Mesothelial cell of epicardium (in vitro differentiated cells): ENCODE results near the gene KCNT1. TPM values are rescaled to one million over a fixed set of nuclear protein-coding genes. Genes with fewer than 3 reads are reported as not detected.

ENCODE experiments used
- DNase-seq, 2 experiments: peaks; one replicate each; pipeline ENCODE4 v3.0.0; 2021; ENCODE audit warnings: low spot score in 2 of 2; ENCODE audit not compliant: unreplicated experiment in 2 of 2
- H3K27ac Mint-ChIP-seq: 2 replicates; pipeline ENCODE4 v1.8.0; 2021; ENCODE audit warnings: mixed read lengths
- H3K27me3 Mint-ChIP-seq: 2 replicates; pipeline ENCODE4 v1.8.0; 2021; ENCODE audit warnings: low read depth, mixed read lengths
- H3K36me3 Mint-ChIP-seq: 2 replicates; pipeline ENCODE4 v1.8.0; 2021; ENCODE audit warnings: mixed read lengths
- H3K4me1 Mint-ChIP-seq: 2 replicates; pipeline ENCODE4 v1.8.0; 2021; ENCODE audit warnings: mixed read lengths
- H3K4me3 Mint-ChIP-seq: 2 replicates; pipeline ENCODE4 v1.8.0; 2021; ENCODE audit warnings: mild to moderate bottlenecking, moderate library complexity, mixed read lengths
- H3K9me3 Mint-ChIP-seq: 2 replicates; pipeline ENCODE4 v1.8.0; 2021; ENCODE audit warnings: mixed read lengths
- total RNA-seq: library from RNA; stranded (reverse); gene quantifications from 3 replicates; pipeline ENCODE4 v1.2.1, GENCODE V29; 2021
- TF ChIP-seq, protein P1 (sequence below): fragments of 200-600 bp; sonication (generic); IDR thresholded peaks from one replicate; pipeline ENCODE4 v1.5.0; 2021; ENCODE audit warnings: antibody characterized with exemption; ENCODE audit not compliant: unreplicated experiment

KCNT1 gene
- total RNA-seq, 1 donor from 2014 or later, result not detected

DNA sequence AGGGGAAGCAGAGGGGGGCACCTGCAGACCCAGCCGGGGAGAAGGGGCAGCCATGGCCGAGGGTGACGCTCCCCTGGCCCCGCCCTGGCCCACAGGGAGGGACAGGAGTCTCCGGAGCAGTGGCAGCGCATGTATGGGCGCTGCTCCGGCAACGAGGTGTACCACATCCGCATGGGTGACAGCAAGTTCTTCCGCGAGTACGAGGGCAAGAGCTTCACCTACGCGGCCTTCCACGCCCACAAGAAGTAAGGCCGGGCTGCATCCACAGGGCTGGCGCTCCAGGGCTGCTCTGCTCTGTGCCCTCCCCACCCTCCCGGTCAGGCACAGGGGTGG lies 68.2 kb downstream of the KCNT1 start:
- Mint-ChIP-seq H3K27me3 (no peaks in the 10 kb centered on the region), H3K27ac (no peak overlapping the region), H3K4me1 (no peaks in the 10 kb centered on the region), H3K9me3 (no peaks in the 10 kb centered on the region), H3K4me3 (no peak overlapping the region), H3K36me3 (no peaks in the 10 kb centered on the region)
- DNase-seq, result no peak
- TF ChIP-seq, protein P1, sequence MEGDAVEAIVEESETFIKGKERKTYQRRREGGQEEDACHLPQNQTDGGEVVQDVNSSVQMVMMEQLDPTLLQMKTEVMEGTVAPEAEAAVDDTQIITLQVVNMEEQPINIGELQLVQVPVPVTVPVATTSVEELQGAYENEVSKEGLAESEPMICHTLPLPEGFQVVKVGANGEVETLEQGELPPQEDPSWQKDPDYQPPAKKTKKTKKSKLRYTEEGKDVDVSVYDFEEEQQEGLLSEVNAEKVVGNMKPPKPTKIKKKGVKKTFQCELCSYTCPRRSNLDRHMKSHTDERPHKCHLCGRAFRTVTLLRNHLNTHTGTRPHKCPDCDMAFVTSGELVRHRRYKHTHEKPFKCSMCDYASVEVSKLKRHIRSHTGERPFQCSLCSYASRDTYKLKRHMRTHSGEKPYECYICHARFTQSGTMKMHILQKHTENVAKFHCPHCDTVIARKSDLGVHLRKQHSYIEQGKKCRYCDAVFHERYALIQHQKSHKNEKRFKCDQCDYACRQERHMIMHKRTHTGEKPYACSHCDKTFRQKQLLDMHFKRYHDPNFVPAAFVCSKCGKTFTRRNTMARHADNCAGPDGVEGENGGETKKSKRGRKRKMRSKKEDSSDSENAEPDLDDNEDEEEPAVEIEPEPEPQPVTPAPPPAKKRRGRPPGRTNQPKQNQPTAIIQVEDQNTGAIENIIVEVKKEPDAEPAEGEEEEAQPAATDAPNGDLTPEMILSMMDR, result no peak

DNA sequence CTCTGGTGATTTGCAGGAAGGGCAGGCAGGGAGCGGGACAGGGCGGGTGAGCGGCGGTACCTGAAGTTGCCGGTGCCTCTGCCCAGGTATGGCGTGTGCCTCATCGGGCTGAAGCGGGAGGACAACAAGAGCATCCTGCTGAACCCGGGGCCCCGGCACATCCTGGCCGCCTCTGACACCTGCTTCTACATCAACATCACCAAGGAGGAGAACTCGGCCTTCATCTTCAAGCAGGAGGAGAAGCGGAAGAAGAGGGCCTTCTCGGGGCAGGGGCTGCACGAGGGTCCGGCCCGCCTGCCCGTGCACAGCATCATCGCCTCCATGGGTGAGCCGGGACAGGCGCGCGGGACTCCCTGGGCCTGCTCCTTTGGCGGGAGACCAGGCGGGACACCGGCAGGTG lies 68.8 kb downstream of the KCNT1 start:
- no peaks in the 10 kb centered on the region for H3K4me1 Mint-ChIP-seq
- no peak overlapping the region for H3K4me3 Mint-ChIP-seq
- H3K36me3 Mint-ChIP-seq, result no peaks in the 10 kb centered on the region
- TF ChIP-seq, protein P1, result no peak
- no peaks in the 10 kb centered on the region for H3K9me3 Mint-ChIP-seq
- no peaks in the 10 kb centered on the region for H3K27me3 Mint-ChIP-seq
- H3K27ac Mint-ChIP-seq, result no peak overlapping the region
- DNase-seq, result no peak

DNA sequence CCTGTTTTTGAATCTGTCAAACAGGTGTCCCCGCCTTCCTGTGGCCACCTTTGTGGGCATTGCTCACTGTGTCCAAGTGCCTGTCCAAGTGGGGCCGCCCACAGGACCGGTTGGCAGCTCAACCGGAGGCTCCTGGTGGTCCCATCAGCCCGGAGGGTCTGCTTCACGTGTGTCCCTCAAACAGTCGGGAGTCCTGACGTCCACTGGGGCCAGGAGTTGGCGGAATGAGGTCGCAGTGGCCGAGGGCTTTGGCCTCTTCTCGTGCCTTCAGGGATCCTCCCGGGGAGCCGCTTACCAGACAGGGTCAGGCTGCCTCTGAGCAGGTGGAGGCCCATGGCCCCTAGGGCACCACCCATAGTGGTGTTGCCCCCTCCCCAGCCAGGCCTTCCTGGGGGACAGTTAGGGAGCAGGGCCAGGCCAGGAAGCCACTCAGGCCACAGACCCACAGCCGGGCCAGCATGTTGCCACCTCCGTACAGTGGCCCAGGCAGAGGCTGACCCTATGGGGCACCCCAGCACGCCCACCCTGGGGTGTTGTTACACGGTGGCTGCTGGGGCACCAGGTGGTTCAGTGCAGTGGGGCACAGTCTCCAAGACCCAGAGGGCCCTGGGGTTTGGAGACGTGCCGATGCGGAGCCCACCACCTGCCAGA lies 69.5 kb downstream of the KCNT1 start:
- DNase-seq, result no peak
- Mint-ChIP-seq H3K4me1 (no peaks in the 10 kb centered on the region), H3K36me3 (no peaks in the 10 kb centered on the region), H3K9me3 (no peaks in the 10 kb centered on the region), H3K27me3 (no peaks in the 10 kb centered on the region), H3K4me3 (no peak overlapping the region), H3K27ac (no peak overlapping the region)
- TF ChIP-seq, protein P1, result no peak

DNA sequence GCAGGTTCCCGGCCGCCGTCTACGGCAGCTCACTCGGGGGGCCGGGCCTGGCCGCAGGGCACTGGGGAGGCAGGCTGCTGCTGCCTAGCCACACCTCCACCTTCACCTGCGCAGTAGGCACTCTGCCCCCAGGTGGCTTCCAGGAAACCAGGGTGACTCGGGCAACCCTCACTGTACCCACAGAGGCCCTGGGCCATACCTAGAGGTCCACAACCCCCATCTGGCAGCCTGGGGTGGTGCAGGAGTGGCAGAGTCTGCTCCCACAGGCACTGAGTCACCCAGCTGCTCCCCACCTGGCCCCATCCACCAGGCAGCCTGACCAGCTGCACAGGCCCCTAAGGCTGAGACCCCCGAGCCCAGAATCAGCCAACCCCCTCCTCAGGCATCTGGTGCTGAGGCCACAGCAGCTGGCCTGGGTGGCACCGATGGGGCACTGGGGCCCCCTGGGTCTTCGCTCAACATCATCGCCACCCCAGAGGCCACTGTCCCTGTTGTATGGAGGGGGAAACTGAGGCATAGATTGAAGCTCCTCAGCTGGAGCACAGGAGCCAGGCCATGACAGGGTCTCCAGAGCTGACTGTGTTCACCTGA lies 70.2 kb downstream of the KCNT1 start:
- H3K4me1 Mint-ChIP-seq, result no peaks in the 10 kb centered on the region
- H3K36me3 Mint-ChIP-seq, result no peaks in the 10 kb centered on the region
- H3K27me3 Mint-ChIP-seq, result no peaks in the 10 kb centered on the region
- H3K9me3 Mint-ChIP-seq, result no peaks in the 10 kb centered on the region
- no peak for DNase-seq
- TF ChIP-seq, protein P1, result no peak
- no peak overlapping the region for H3K27ac Mint-ChIP-seq
- no peak overlapping the region for H3K4me3 Mint-ChIP-seq

DNA sequence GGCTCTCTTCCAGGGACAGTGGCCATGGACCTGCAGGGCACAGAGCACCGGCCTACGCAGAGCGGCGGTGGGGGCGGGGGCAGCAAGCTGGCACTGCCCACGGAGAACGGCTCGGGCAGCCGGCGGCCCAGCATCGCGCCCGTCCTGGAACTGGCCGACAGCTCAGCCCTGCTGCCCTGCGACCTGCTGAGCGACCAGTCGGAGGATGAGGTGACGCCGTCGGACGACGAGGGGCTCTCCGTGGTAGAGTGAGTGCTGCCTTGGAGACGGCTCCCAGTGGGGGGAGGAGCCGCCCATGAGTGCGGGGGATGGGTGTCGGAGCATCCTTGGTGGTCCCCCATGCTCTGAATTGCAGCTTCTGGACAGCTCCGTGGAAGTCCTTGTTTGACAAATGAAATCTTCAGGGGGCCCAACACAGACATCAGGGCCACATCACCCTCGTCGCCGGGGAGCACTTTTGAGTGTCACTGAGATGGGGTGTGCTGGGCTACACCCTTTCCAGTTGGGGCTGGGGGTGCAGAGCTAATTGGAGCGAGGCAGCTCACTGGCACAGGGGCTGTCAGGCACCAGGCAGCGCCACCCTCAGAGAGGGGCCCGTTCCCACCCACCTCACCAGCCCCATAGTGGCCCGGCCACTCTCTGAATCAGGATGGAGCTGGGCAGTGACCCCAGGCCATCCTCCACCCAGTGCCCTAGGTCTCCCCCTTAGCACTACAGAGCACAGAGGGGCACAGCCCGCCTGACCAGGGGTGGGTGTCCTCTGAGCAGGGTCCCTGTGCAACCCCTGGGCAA lies 70.9 kb downstream of the KCNT1 start:
- TF ChIP-seq, protein P1, result no peak
- no peak overlapping the region for H3K27ac Mint-ChIP-seq
- H3K27me3 Mint-ChIP-seq, result no peaks in the 10 kb centered on the region
- H3K36me3 Mint-ChIP-seq, result no peaks in the 10 kb centered on the region
- H3K4me1 Mint-ChIP-seq, result no peaks in the 10 kb centered on the region
- no peaks in the 10 kb centered on the region for H3K9me3 Mint-ChIP-seq
- DNase-seq, result no peak
- H3K4me3 Mint-ChIP-seq, result no peak overlapping the region
